ENCODE data around the gene RAI1. TPM values are rescaled to one million over a fixed set of nuclear protein-coding genes. Genes with fewer than 3 reads are reported as not detected.

The RAI1 gene
- total RNA-seq, 1 donor, result 16.0 TPM

DNA sequence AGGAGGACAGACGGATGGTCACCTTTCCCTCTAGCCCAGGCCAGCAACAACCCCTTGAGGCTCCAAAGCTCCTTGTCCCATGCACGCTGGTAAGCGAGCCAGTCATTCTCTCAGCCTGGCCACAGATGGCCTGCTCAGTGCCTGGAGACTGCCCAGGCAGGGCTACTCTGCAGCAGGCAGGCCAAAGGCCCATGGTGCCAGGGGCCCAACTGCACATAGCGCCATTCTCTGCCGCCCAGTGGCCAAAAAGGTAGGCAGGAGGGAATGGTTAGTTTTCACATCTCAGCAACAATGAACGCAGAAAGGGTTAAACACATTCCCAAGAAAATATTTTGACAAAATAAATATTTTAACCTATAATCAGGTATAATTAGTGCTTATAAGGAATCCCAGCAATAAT lies 163.2 kb downstream of the RAI1 start:
- H3K4me3 ChIP-seq (ENCODE audit: low read depth, low read length), result no peak overlapping the region
- TF ChIP-seq, protein P1, sequence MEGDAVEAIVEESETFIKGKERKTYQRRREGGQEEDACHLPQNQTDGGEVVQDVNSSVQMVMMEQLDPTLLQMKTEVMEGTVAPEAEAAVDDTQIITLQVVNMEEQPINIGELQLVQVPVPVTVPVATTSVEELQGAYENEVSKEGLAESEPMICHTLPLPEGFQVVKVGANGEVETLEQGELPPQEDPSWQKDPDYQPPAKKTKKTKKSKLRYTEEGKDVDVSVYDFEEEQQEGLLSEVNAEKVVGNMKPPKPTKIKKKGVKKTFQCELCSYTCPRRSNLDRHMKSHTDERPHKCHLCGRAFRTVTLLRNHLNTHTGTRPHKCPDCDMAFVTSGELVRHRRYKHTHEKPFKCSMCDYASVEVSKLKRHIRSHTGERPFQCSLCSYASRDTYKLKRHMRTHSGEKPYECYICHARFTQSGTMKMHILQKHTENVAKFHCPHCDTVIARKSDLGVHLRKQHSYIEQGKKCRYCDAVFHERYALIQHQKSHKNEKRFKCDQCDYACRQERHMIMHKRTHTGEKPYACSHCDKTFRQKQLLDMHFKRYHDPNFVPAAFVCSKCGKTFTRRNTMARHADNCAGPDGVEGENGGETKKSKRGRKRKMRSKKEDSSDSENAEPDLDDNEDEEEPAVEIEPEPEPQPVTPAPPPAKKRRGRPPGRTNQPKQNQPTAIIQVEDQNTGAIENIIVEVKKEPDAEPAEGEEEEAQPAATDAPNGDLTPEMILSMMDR (IDR thresholded peaks at IDR 0.05; ENCODE audit: insufficient read depth, low read depth, low read length), result no peak
- DNase-seq (ENCODE audit: low read depth), result no peak

DNA sequence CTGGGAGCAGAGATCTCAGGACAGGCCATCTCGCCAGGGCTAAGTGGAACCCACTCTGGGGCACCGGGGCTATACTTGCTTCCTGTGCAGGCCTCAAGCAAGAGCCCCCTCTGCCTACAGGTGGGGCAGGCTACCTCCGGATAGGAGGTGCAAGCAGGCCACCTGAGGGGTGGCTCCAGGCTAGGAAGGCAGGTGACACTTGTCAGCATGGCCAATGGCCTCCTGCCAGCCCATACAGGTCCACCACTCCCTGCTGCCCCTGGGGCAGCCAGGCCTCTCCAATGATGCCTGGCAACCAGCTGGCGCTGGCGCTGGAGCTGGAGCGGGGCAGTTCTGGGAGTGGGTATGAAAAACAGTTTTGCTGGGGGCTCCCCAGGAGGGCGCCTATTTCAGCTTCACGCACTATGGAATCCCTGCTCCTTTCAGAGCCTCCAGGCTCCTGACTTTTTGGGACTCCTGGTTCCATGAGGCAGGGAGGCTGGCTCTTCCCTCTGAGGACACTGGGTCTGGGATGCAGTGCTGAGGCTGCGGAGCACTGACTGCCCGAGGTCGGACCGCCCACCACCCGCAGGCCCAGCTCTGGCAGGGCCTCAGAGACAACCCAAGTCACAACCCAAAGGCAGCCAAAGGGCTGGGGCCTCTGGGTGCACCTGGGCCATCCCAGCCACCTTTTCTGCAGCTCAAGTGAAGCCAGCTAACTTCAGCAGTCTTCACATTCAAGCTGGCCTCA lies 164.0 kb downstream of the RAI1 start:
- TF ChIP-seq, protein P1 (IDR thresholded peaks at IDR 0.05; ENCODE audit: insufficient read depth, low read depth, low read length), result no peak
- DNase-seq (ENCODE audit: low read depth), result no peak
- no peak overlapping the region for H3K4me3 ChIP-seq (ENCODE audit: low read depth, low read length)

DNA sequence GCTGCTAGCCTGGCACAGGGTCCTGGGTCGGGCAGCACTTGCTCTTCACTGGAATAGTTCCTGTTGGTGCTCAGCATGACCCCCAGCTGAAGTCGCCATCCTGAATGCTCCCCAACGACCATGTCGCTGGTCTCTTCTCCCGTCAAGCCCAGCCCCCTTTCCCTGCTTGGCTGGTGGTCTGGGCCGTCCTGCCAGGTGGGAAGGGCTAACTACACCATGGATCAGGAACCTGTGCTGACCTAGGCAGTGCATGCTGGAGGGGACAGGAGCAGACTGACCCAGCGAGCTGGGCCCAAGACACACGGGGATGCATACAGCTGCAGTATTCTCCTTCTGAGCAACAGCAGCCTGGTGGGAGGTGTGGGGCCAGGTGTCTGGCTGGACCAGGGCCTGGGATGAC lies 164.7 kb downstream of the RAI1 start:
- TF ChIP-seq, protein P1 (IDR thresholded peaks at IDR 0.05; ENCODE audit: insufficient read depth, low read depth, low read length), result no peak
- no peak for DNase-seq (ENCODE audit: low read depth)
- no peak overlapping the region for H3K4me3 ChIP-seq (ENCODE audit: low read depth, low read length)

DNA sequence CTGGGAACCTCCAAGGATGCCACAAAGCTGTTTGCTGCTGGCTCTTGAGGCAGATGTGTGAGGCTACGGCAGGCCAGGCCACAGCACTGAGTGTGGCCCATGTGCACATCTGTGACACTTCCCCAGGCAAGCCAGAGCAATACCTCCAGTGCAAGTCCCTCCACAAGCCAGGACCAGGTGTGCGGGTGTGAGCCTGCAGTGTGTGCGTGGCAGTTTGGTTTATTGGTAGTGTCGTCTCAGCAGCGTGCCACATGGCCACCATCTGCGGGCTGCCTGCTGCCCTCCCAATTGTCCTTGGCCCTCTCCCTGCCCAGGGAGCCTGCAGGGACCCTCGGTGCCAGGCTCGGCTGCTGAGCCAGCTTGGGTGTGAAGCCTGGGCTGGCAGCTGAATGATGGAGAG lies 165.4 kb downstream of the RAI1 start:
- TF ChIP-seq, protein P1 (IDR thresholded peaks at IDR 0.05; ENCODE audit: insufficient read depth, low read depth, low read length), result no peak
- DNase-seq (ENCODE audit: low read depth), result no peak
- H3K4me3 ChIP-seq (ENCODE audit: low read depth, low read length), result no peak overlapping the region

DNA sequence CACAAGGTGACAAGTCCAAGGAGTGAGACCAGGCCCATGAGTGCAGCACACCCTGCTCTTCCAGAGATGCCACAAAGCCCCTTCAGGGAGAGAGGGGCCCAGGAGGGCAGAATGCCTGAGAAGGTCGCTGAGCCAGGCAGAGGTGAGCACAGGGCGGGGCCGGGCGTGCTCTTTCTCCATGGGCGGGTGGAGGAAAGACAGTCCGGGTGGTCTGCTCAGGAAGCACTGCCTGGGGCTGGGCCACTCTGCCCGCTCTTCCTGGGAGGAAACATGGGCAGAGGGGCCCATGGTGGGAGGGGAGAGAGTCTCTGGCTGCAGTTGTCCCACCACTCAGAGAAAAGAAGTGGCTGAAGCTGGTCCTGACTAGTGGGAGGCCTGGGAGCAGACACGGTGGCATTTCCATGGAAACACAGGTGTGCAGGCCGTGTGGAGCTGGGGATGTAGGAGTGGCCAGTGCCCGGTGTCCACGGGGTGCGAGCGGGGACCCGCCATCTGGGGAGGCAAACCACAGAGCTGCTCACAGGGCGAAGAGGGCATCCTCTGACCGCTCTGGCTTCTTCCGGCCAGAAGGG lies 165.9 kb downstream of the RAI1 start:
- H3K4me3 ChIP-seq (ENCODE audit: low read depth, low read length), result no peak overlapping the region
- TF ChIP-seq, protein P1 (IDR thresholded peaks at IDR 0.05; ENCODE audit: insufficient read depth, low read depth, low read length), result no peak
- DNase-seq (ENCODE audit: low read depth), result no peak

DNA sequence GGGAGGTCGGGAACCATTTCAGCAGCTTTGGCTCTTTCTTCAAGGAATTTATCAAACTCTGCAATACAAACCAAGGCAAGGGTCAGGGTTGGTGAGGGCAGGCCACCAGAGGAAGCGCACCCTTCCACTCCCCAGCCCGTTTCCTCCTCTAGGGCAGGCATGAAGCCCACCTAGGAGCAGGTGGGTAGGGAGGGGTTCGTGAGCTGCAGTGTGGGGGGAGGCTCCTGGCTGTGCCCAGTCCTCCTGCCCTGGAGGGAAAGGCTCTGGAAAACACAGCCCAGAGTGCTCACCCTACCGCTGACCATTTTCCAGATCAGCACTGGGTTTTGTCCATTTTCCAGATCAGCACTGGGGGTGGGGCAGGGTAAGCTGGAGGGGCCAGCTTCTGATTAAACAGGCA lies 166.5 kb downstream of the RAI1 start:
- DNase-seq (ENCODE audit: low read depth), result no peak
- no peak overlapping the region for H3K4me3 ChIP-seq (ENCODE audit: low read depth, low read length)
- TF ChIP-seq, protein P1 (IDR thresholded peaks at IDR 0.05; ENCODE audit: insufficient read depth, low read depth, low read length), result no peak

Measured in fibroblast of villous mesenchyme (primary cell).